Nucleus accumbens (tissue), 56 donors: ENCODE measurements around the gene CXCR2.

Experiments
- DNase-seq, 56 donors: peaks; one replicate each; lab custom pipeline; 2025; lab: John Stamatoyannopoulos, UW

Gene CXCR2

GRCh38 chr2:218179782-218180181, 54.0 kb downstream of the CXCR2 start:
- no peak for DNase-seq

DNA sequence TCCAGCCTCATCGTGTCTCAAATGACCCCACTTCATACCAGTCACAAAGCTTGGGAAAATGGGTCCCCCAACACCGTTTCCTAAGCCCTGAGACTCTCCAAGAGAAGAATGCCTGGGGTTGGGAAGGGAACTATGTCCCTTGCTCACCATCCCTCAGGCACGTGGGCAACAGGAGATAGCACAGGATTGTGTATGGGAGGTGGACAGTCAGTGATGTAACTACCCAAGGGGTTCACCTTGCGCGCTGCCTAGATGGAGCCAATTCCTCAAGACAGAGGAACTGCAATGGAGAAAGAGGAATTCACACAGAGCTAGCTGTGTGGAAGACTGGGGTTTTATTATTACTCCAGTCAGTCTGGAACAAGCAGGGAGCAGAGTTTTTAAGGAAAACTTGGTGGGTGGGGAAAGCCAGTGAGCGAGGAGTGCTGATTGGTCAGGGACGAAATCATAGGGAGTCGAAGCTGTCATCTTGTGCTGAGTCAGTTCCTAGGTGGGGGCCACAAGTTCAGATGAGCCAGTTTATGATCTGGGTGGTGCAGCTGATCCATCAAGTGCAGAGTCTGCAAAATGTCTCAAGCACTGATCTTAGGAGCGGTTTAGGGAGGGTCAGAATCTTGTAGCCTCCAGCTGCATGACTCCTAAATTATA, 54.8 kb downstream of the CXCR2 start:
- DNase-seq: no peak

DNA sequence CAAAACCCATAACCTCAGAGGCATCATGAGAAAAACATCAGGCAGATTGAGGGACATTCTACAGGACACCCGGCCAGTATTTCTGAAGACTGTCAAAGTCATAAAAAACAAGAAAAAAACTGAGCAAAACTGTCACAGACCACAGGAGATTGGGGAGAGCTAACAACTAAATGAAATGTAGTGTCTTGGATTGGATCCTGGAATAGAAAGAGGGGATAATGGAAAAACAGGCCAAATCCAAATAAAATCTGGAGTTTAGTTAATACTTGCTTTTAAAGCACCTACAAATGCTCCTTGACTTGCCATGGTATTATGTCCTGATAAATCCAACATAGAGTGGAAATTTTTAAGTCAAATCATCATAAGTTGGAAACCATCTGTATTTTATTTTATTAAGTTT, 58.5 kb downstream of the CXCR2 start:
- no peak for DNase-seq

DNA sequence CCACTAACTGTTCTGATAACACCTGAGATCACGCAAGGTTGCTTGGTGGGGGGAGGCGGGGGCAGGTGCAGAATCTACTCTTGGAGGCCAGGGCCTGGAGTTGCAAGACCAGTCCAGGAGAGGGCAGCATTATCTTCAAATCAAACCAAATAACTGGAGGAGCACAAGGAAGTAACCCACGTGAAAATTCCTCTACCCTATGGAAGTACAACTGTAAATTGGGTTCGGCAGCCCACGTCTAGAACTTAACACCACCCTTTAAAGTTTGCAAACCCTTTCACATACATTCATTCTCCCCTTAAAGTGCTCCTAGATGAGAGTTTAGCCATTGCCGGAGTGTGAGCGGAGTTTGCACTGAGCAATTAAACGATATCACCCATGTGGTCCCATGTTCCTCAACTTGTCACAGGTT, 60.5 kb downstream of the CXCR2 start:
- DNase-seq: peak in 32 of 56 donors; percentile 1 to 54 (median 12)
